Measurements from ENCODE around the gene PARP1. TPM values are rescaled to one million over a fixed set of nuclear protein-coding genes. Genes with fewer than 3 reads are reported as not detected.

The PARP1 gene
- total RNA-seq, 1 experiment from 2014 or later, result 213 TPM

- no peak for DNase-seq (ENCODE audit: low read depth, low spot score)
- no TSS peak for BruUV-seq (replicated peaks)
- CTCF ChIA-PET, result no interaction called here
These were observed 56.2 kb downstream of the PARP1 start for GRCh38 chr1:226351709-226352108.

More at GRCh38 chr1:226351709-226352108, 56.2 kb downstream of the PARP1 start:
- no peak for TF ChIP-seq RAD21 (IDR thresholded peaks at IDR 0.05; ENCODE audit: low read depth)
- no peak for TF ChIP-seq ZNF274 (IDR thresholded peaks at IDR 0.05; ENCODE audit: low read depth, low read length)
- no peak for TF ChIP-seq EZH2phosphoT487 (IDR thresholded peaks at IDR 0.05; ENCODE audit: borderline replicate concordance)
- TF ChIP-seq SRF (IDR thresholded peaks at IDR 0.05; ENCODE audit: low read depth), result no peak
- TF ChIP-seq ZBTB33 (IDR thresholded peaks at IDR 0.05; ENCODE audit: extremely low read depth, insufficient replicate concordance, low read length), result no peak
- no peak for TF ChIP-seq MAX (IDR thresholded peaks at IDR 0.05)
- no peak for TF ChIP-seq EGR1 (IDR thresholded peaks at IDR 0.05; ENCODE audit: low read depth)
- TF ChIP-seq CTCF (IDR thresholded peaks at IDR 0.05 in 2 of 3, conservative IDR thresholded peaks at IDR 0.05 in 1 of 3; ENCODE audit: borderline replicate concordance in 1 of 3, insufficient read depth in 1 of 3, low read depth in 2 of 3, low read length in 2 of 3), result no peak
- TF ChIP-seq POLR2A (IDR thresholded peaks at IDR 0.05; ENCODE audit: borderline replicate concordance, extremely low read depth, insufficient read depth, insufficient read length), result no peak
- TF ChIP-seq TCF7L2 (IDR thresholded peaks at IDR 0.05; ENCODE audit: borderline replicate concordance, extremely low read depth, insufficient read depth, insufficient read length), result no peak
- no peak for TF ChIP-seq CBX3 (IDR thresholded peaks at IDR 0.05; ENCODE audit: low read depth)
- TF ChIP-seq ZFX (IDR thresholded peaks at IDR 0.05), result no peak
- TF ChIP-seq YY1 (IDR thresholded peaks at IDR 0.05; ENCODE audit: extremely low read depth, insufficient replicate concordance, low read depth, low read length), result no peak
- no peak for TF ChIP-seq SP1 (IDR thresholded peaks at IDR 0.05; ENCODE audit: low read depth)
- TF ChIP-seq ATF3 (IDR thresholded peaks at IDR 0.05), result no peak
- TF ChIP-seq ELF1 (IDR thresholded peaks at IDR 0.05; ENCODE audit: borderline replicate concordance, low read depth), result no peak
- no peak for TF ChIP-seq JUND (IDR thresholded peaks at IDR 0.05)
- TF ChIP-seq SIN3A (IDR thresholded peaks at IDR 0.05; ENCODE audit: low read depth), result no peak
- H3K79me2 ChIP-seq (ENCODE audit: insufficient read depth, low read length), result no peaks in the 10 kb centered on the region
- intact Hi-C loops (cut with micrococcal nuclease), result no loop called here
- ChIA-PET RAD21 (ENCODE audit: low non-redundant PET in 1 of 2, low total read pairs in 2 of 2, uncharacterized antibody in 2 of 2, unreplicated experiment in 2 of 2) (no interaction called here), POLR2A (no interaction called here)
- H3K9me2 ChIP-seq (ENCODE audit: insufficient read depth), result no peaks in the 10 kb centered on the region
- no peak overlapping the region for H2AFZ ChIP-seq (ENCODE audit: low read depth, low read length, poor library complexity, severe bottlenecking)
- no peaks in the 10 kb centered on the region for H3K36me3 ChIP-seq (ENCODE audit: control insufficient read depth in 1 of 2, insufficient read depth in 2 of 2, low read length in 2 of 2)
- H4K20me1 ChIP-seq (ENCODE audit: insufficient read depth), result no peaks in the 10 kb centered on the region
- no peak overlapping the region for H3K27ac ChIP-seq (ENCODE audit: low read depth, low read length)
- no peak overlapping the region for H3K9ac ChIP-seq (ENCODE audit: low read length)
- no peak overlapping the region for H3K4me3 ChIP-seq (replicated peaks in 1 of 2; ENCODE audit: low read depth in 1 of 2, low read length in 2 of 2)
- no peaks in the 10 kb centered on the region for H3K9me3 ChIP-seq (ENCODE audit: control insufficient read depth in 1 of 2, insufficient read depth in 1 of 2, low read depth in 1 of 2, low read length in 2 of 2)
- no peak for ATAC-seq
- H3K27me3 ChIP-seq (ENCODE audit: insufficient read depth, low read length), result no peaks in the 10 kb centered on the region
- no peaks in the 10 kb centered on the region for H3K4me1 ChIP-seq (ENCODE audit: control insufficient read depth in 1 of 2, insufficient read depth in 2 of 2, low read length in 2 of 2)
- no peak overlapping the region for H3K4me2 ChIP-seq (ENCODE audit: low read length)

Measured in HCT116 (cell line).